Skin epidermis (tissue), 12 donors: ENCODE results near the gene MSI2.

ENCODE experiments used
- H3K27ac ChIP-seq, 21 experiments: fragments of 200-600 bp; sonication (generic) in 11 of 21; one replicate each; pipeline ENCODE4 v1.5.0; 2020; ENCODE audit warnings: mild to moderate bottlenecking in 3 of 21, inconsistent platforms in 2 of 21, moderate library complexity in 2 of 21
- H3K4me3 ChIP-seq, 7 experiments: fragments of 200-600 bp; sonication (generic) in 2 of 7; one replicate each; pipeline ENCODE4 v1.5.0; 2020; ENCODE audit warnings: inconsistent platforms in 2 of 7, mild to moderate bottlenecking in 2 of 7, moderate library complexity in 1 of 7

MSI2 gene

DNA sequence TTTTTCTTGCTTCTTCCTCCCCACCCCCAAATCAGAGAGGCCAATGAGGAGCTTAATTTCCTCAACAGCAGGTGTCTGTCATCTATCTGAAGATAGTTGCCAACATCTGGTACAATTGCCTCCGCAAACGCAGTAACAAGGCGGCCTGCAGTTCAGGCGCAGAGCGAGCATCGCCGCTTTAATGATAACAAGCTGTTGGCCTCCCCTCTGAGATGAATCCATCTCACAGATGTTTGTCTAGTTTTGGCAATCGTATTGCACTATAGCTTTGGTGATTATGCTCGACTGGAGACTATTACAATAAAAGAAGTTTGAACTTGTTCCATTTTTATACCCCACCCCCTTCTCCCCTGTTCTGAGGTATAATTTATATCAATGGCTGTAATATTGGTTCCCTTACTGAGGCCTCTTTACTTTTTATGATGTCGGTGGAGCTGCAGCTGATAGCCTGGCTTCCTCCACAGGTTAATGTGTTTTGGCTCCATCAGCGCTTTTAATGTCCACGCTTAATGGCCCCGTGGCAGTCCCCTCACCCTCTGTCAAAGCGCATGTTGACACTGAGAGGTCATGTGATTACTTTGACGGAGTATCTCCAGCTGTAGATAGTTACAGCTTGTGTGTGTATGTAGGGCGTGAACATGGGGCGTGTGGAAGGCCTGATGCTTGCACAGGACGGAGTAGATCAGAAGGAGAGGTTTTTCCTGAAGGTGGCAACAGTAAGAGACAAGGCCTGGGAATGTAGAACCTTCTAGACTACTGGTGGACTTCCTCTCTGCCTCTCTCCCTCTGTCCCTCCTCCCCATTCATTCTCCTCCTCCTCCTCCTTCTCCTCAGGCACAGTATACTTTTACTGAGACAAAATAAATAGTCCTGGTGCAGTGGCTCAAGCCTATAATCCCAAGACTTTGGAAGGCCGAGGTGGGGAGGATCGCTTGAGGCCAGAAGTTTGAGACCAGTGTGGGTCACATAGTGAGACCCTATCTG, 164.7 kb downstream of the MSI2 start:
- Histone ChIP-seq H3K27ac (no peak overlapping the region), H3K4me3 (no peak overlapping the region)

DNA sequence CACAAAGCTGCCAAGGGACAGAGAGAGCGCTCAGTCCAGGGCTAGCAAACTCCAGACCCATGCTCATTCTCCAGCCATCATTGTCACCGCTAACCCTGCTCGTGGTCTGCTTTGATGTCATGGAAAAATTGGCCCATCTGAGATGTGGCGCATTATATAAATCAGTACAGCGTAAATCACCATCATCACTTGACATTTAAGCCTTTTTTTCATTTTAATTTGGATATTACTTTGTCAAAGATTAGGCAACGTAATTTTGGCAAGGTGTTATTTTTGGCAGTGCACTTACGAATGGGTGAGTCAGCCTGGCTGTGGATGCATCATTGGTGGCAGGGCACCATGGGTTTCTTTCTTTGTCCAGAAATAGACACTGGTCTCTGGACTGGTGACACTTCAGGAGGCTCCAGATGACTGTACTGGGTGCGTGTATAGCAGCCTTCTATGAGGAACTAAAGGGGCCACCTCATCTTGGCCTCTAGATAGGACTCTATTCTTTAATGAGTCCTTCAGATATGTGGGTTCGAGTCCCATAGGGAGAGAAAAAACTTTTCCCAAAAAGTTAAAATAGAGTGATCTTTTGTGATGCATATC, 166.3 kb downstream of the MSI2 start:
- H3K4me3 ChIP-seq = no peak overlapping the region
- H3K27ac ChIP-seq = no peak overlapping the region

- H3K4me3 ChIP-seq = no peak overlapping the region
- no peak overlapping the region for H3K27ac ChIP-seq
Observed at GRCh38 chr17:57423541-57423940, 167.2 kb downstream of the MSI2 start.

- no peak overlapping the region for H3K27ac ChIP-seq
- H3K4me3 ChIP-seq = no peak overlapping the region
Observed at GRCh38 chr17:57424273-57424672, 167.9 kb downstream of the MSI2 start.

- Histone ChIP-seq H3K4me3 (no peak overlapping the region), H3K27ac (no peak overlapping the region)
Observed at GRCh38 chr17:57424777-57425188, 168.5 kb downstream of the MSI2 start.

- H3K27ac ChIP-seq = no peak overlapping the region
Observed at GRCh38 chr17:57425431-57425830, 169.1 kb downstream of the MSI2 start.

GRCh38 chr17:57425903-57426880, 169.9 kb downstream of the MSI2 start:
- Histone ChIP-seq H3K27ac (no peak overlapping the region), H3K4me3 (no peak overlapping the region)

More at GRCh38 chr17:57425431-57425830, 169.1 kb downstream of the MSI2 start:
- no peak overlapping the region for H3K4me3 ChIP-seq

DNA sequence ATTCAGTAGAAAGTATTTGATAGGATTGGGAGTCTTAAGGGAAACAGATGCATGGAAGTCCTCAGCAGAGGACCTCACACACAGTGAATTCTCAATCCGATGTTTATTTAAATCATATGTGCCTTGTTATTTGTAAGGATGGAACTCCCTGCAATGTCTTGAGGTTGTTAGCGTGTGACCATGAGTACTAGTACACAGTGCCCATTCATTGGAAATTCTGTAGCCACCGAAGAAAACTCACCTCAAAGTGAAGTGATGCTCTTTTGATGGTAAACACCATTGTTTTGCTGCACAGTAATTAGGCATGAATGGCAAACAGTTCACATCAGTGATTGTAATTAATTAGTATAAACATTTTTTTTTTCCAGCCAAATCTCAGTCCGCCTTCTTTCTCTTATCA, 173.6 kb downstream of the MSI2 start:
- Histone ChIP-seq H3K4me3 (no peak overlapping the region), H3K27ac (no peak overlapping the region)

- no peak overlapping the region for H3K27ac ChIP-seq
- no peak overlapping the region for H3K4me3 ChIP-seq
Observed at GRCh38 chr17:57431415-57431814, 175.1 kb downstream of the MSI2 start.

- no peak overlapping the region for H3K4me3 ChIP-seq
- H3K27ac ChIP-seq = no peak overlapping the region
Observed at GRCh38 chr17:57432507-57433277, 176.4 kb downstream of the MSI2 start.

DNA sequence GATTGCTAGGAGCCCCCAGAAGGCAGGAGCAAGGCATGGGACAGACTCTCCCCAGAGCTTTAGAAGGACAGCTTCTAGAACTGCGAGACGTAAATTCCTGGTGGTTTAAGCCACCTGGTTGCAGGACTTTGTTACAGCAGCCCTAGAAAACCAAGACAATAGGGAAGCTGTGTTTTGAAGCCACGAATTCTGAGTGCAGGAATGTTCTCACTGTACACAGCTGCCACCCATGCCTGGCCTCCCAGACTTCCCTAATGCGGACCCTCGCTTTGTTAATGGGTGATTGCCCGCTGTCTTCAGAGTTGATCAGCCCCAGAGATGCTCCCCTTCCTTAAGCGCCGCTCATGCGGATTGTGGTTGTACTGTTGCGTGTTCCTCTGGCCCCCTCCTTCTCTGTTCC, 177.1 kb downstream of the MSI2 start:
- Histone ChIP-seq H3K4me3 (no peak overlapping the region), H3K27ac (no peak overlapping the region)

- H3K4me3 ChIP-seq = no peak overlapping the region
Observed at GRCh38 chr17:57434361-57434760, 178.0 kb downstream of the MSI2 start.

DNA sequence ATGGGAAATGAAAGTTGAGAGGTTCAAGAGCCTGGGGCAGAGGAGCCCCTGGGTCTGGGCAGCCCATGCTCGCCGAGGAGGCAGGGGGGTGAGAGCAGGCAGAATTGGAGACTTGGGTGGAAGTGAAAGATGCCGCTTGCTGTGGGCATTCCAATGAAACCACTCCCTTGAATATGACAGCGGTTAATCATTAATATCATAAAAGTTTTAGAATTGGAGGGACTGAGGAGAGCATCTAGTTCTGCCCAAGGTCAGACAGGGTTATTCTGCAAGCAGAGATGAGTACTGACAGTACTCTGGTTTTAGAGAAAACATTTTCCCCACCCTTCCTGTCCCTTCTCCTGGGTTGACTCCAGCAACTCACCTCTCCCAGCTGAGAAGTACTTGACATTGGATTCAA, 180.2 kb downstream of the MSI2 start:
- H3K4me3 ChIP-seq = no peak overlapping the region
- no peak overlapping the region for H3K27ac ChIP-seq

More at GRCh38 chr17:57434361-57434760, 178.0 kb downstream of the MSI2 start:
- H3K27ac ChIP-seq = no peak overlapping the region

DNA sequence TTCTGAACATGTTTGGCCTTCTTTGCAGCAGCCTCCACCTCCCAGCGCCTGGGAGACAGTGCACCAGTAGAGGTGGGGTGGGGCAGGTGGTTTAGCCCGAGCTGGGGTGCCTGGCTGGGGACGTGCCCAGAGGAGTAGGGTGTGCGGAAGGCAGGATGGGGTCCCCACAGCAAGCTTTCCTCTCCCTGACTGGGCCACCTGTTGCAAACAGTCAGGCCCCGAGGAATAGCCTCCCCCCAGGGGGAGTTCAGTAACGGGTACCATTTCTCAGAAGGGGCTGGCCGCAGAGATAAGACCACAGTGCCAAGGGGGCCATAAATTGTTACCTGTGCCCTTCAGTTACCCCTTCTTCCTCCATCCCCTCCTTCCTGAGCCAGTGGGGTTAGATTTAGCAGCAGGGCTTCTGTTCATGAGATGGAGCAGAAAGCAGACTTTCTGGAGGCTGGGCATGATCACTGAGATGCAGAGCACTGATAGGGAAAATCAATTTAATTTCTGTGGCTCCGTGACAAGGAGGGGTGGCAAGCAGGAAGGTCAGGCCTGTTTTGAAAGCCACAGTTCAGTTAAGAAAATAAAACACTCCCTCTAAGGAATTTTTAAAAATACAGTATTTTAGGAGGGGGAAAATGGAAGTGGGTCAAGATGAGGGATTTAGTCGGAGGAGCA, 181.9 kb downstream of the MSI2 start:
- H3K4me3 ChIP-seq = no peak overlapping the region

DNA sequence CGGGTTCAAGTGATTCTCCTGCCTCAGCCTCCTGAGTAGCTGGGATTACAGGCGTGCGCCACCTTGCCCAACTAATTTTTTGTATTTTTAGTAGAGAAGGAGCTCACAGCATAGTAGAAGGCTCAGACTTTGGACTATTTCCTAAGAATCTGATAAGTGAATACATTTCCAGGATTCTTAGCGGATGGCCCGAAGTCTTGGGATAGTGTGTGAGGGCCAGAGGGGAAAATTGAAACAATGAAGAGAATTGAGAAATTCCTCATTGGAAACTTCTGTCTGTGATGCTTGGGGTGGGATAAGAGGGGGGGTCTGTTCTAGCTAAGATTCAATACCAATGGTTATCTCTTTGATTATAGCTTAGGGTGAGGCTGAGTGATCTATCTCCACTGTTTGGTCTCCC, 183.3 kb downstream of the MSI2 start:
- Histone ChIP-seq H3K4me3 (no peak overlapping the region), H3K27ac (peak overlapping the region in 6 of 21 experiments; percentile 40 to 76 (median 70))

More for the DNA sequence above, 181.9 kb downstream of the MSI2 start:
- H3K27ac ChIP-seq = no peak overlapping the region

GRCh38 chr17:57440522-57441269, 184.4 kb downstream of the MSI2 start:
- Histone ChIP-seq H3K4me3 (no peak overlapping the region), H3K27ac (peak overlapping the region in 19 of 21 experiments; percentile 8 to 76 (median 46))

DNA sequence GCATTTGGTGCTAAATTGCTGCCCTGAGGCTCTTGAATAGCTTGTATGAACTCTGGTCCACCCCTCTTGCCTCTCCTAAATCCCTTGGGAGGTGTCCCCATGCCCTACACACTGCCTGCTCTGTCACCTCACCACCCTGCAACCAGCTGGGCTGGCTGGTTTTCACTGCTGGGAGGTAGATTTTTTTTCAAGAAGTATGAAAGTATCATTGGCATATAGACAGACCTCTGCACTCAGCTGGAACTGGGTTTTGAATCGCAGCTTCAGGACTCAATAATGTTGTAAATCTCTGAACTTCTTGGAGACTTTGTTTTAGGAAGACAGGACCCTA, 184.9 kb downstream of the MSI2 start:
- no peak overlapping the region for H3K4me3 ChIP-seq
- H3K27ac ChIP-seq = peak overlapping the region in 17 of 21 experiments; percentile 0 to 76 (median 60)

GRCh38 chr17:57442401-57442823, 186.1 kb downstream of the MSI2 start:
- peak overlapping the region in 15 of 21 experiments; percentile 23 to 80 (median 54) for H3K27ac ChIP-seq

More at GRCh38 chr17:57442401-57442823, 186.1 kb downstream of the MSI2 start:
- H3K4me3 ChIP-seq = no peak overlapping the region
